Aorta (tissue), 5 donors: ENCODE results near the gene CARMIL3. TPM values are rescaled to one million over a fixed set of nuclear protein-coding genes. Genes with fewer than 3 reads are reported as not detected.
A peak's percentile ranks its signal among the peaks of the same experiment; 100 is the strongest.
"Not testable (repeated sequence)": the region's sequence is repeated elsewhere in the genome, so short reads cannot be mapped to it uniquely, and the experiment has no call there.

ENCODE experiments used
- ATAC-seq: fragments of 200-7000 bp; cut with Tn5 transposase; one replicate; pipeline ENCODE4 v1.9.1; 2022; ENCODE audit warnings: moderate library complexity; ENCODE audit not compliant: low FRiP score
- DNase-seq, 2 donors: peaks; one replicate each; pipeline ENCODE4 v3.0.0-alpha.2; 2020
- H3K27ac ChIP-seq, 2 donors: one replicate each; pipeline ENCODE4 v1.5.1; 2013; ENCODE audit warnings: low read length in 2 of 2, mild to moderate bottlenecking in 2 of 2, moderate library complexity in 2 of 2, control low read depth in 1 of 2, inconsistent platforms in 1 of 2, low read depth in 1 of 2
- H3K27me3 ChIP-seq, 2 donors: one replicate each; pipeline ENCODE4 v1.6.1; 2013; ENCODE audit warnings: control low read depth in 1 of 2, low read length in 1 of 2, mild to moderate bottlenecking in 1 of 2, moderate library complexity in 1 of 2; ENCODE audit not compliant: insufficient read depth in 2 of 2, control insufficient read depth in 1 of 2
- H3K36me3 ChIP-seq, 2 donors: one replicate each; pipeline ENCODE4 v1.6.1; 2013; ENCODE audit warnings: control low read depth in 1 of 2, low read length in 1 of 2, mild to moderate bottlenecking in 1 of 2; ENCODE audit not compliant: insufficient read depth in 2 of 2, control insufficient read depth in 1 of 2
- H3K4me1 ChIP-seq, 2 donors: one replicate each; pipeline ENCODE4 v1.6.1; 2013; ENCODE audit warnings: low read length in 2 of 2, control low read depth in 1 of 2, mild to moderate bottlenecking in 1 of 2, moderate library complexity in 1 of 2; ENCODE audit not compliant: insufficient read depth in 2 of 2, control insufficient read depth in 1 of 2
- H3K4me3 ChIP-seq, 2 donors: one replicate each; pipeline ENCODE4 v1.5.1; 2013; ENCODE audit warnings: low read length in 2 of 2, control low read depth in 1 of 2, mild to moderate bottlenecking in 1 of 2
- H3K9me3 ChIP-seq: one replicate; pipeline ENCODE4 v1.6.1; 2013; ENCODE audit warnings: mild to moderate bottlenecking, low read length; ENCODE audit not compliant: control insufficient read depth
- WGBS, 2 donors: extraction: QIAGEN DNeasy Blood & Tissue Kit; methylation state at CpG; one replicate each; pipeline ENCODE4 v1.1.7; 2013; 5-methylcytosine and 5-hydroxymethylcytosine counted together
- intact Hi-C, 2 donors: fragments of 100-400 bp; cut with DNase I; formaldehyde crosslinking; loops; one replicate each; pipeline versions ENCODE4 v1.14.2 to v1.15.0; 2022
- polyA plus RNA-seq, 2 donors: library from polyadenylated mRNA; stranded (reverse); fragments of 200-250 nt; gene quantifications; one replicate each; pipeline ENCODE4 v1.2.3, GENCODE V29; 2013
- total RNA-seq, 2 donors: library from RNA; stranded (reverse); fragmentation: NEBNext Ultra II Directional; extraction: Animal tissue kit (Norgen Biotek cat#: 25700); gene quantifications; one replicate each; pipeline ENCODE4 v1.2.1, GENCODE V29; 2021
- donor health status: healthy with polysubstance abuse.
- donor health status: Bipolar disorder and iron deficiency.
- donor health status: DM: no; HTN: no; CAD: no.
- donor health status: DM: no; HTN: no; CAD: no.
- donor health status: DM: yes; HTN: yes; CAD: no.

The CARMIL3 gene
- total and polyA plus RNA-seq, 4 donors: 0.24 to 0.43 (median 0.42) TPM; not detected in 1

DNA sequence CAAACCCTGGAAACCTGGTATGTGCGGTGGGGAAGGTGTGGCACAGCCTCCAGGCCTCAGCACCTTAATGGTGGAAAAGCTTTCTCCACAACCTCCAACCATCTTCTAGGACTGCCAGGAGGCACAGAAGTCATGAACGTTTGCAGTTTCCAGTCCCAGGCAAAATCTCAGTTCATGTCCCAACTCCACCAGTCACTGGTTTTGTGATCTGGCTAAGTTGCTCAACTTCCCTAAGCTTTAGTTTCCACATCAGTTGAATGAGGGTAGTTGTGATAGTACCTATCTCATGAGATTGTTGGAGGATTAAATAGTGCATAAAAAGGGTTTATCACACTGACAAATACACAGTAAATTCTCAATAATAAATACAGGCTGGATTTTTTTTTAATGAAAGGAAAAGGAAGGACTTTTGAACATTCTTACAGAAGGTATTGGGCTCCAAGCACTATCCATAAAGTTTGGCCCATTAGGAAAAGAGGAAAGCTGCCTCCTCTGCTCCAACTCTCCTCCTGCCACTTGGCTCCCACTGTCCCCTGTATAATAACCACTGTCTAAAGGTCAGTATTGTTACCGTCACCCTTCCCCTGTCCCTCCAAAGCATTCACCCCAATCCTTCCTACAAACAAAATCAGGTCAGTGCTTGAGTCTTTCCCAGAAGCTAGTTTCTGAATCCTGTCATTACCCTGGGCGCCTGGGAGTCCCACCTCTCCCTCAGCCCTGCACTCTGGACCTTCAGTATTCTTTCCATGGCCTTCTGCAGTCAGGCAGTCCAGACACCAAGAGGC is 48.6 kb downstream of the CARMIL3 start:
- Histone ChIP-seq H3K27me3 (no peaks in the 10 kb centered on the region), H3K4me1 (no peaks in the 10 kb centered on the region), H3K9me3 (no peaks in the 10 kb centered on the region), H3K27ac (no peak overlapping the region), H3K36me3 (no peaks in the 10 kb centered on the region), H3K4me3 (no peak overlapping the region)
- no peak for ATAC-seq
- 74 to 81% methylated on average over 4 of the region's 4 CpGs for WGBS, 2 donors
- DNase-seq: no peak
- intact Hi-C loops: no loop called here

GRCh38 chr14:24100982-24101494 is 49.2 kb downstream of the CARMIL3 start:
- H3K36me3 ChIP-seq: no peaks in the 10 kb centered on the region

DNA sequence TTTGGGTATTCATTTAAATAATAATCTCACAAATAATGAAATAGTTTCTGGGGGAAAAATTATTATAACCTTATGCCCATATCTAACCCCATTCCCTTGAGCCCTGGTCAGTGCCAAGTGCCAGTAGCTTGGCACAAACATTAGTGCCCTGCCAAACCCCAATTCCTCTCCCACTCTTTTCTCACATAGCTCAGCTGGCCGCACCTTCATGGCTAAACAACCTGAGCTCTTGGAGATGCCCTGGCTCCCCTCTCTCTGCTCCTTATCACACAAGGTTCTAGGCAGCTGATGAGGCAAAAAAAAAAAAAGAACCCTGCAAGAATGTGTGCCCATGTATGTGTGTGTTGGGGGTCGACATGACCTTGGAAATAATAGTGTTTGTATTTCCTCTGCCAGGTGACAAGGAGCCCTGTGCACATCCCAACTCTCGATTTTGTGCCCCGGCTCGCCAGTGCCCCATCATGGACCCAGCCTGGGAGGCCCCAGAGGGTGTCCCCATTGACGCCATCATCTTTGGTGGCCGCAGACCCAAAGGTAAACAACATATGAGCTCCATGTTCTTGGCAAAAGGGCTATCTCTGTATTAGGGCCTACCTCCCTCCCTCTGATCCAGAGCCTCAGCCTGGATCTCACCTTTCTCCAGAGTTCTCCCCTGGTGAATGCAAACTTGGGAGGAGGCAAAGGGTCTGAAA is 50.7 kb downstream of the CARMIL3 start:
- Histone ChIP-seq H3K9me3 (no peaks in the 10 kb centered on the region), H3K4me3 (no peak overlapping the region), H3K27me3 (no peaks in the 10 kb centered on the region), H3K36me3 (no peaks in the 10 kb centered on the region), H3K4me1 (no peaks in the 10 kb centered on the region), H3K27ac (no peak overlapping the region)
- intact Hi-C loops: no loop called here
- DNase-seq (peak in 1 of 2 donors; percentile 24), ATAC-seq (no peak)
- WGBS, 2 donors: 88 to 89% methylated on average over 7 of the region's 7 CpGs

More at GRCh38 chr14:24100982-24101494, 49.2 kb downstream of the CARMIL3 start:
- peak in 1 of 2 donors; percentile 17 for DNase-seq
- H3K4me3 ChIP-seq: no peak overlapping the region
- H3K27me3 ChIP-seq: no peaks in the 10 kb centered on the region
- no peak overlapping the region for H3K27ac ChIP-seq
- no peaks in the 10 kb centered on the region for H3K9me3 ChIP-seq
- WGBS, 2 donors: 94 to 97% methylated on average over 3 of the region's 3 CpGs
- intact Hi-C loops: no loop called here
- no peaks in the 10 kb centered on the region for H3K4me1 ChIP-seq
- no peak for ATAC-seq

DNA sequence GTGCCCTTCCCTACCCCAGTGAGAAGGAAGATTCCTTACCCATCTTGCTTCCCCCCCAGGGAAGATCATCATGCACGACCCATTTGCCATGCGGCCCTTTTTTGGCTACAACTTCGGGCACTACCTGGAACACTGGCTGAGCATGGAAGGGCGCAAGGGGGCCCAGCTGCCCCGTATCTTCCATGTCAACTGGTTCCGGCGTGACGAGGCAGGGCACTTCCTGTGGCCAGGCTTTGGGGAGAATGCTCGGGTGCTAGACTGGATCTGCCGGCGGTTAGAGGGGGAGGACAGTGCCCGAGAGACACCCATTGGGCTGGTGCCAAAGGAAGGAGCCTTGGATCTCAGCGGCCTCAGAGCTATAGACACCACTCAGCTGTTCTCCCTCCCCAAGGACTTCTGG is 51.6 kb downstream of the CARMIL3 start:
- Histone ChIP-seq H3K9me3 (no peaks in the 10 kb centered on the region), H3K36me3 (no peaks in the 10 kb centered on the region), H3K4me3 (no peak overlapping the region), H3K27ac (no peak overlapping the region), H3K4me1 (no peaks in the 10 kb centered on the region), H3K27me3 (no peaks in the 10 kb centered on the region)
- DNase-seq (peak in 1 of 2 donors; percentile 26), ATAC-seq (no peak)
- 91 to 93% methylated on average over 13 of the region's 13 CpGs for WGBS, 2 donors
- intact Hi-C loops: no loop called here

DNA sequence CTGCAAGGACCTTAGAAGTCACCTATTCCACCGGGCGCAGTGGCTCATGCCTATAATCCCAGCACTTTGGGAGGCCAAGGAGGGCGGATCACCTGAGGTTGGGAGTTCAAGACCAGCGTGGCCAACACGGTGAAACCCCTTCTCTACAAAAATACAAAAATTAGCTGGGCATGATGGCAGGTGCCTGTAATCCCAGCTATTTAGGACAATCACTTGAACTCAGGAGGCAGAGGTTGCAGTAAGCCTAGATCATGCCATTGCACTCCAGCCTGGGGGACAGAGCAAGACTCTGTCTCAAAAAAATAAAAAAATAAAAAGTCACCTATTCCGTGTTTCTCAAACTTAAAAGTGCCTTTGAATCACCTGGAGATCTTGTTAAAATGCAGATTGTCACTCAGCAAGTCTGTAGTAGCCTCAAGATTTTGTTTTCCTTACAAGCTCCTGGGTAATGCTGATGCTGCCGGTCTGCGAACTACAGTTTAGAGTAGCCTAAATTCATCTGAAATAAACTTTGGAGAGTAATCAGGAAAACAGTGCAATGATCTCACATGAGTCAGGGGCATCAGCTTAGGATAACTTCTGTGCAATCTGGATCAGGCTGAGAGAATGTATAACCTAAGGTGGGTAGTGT is 53.9 kb downstream of the CARMIL3 start:
- peak in 1 of 2 donors; percentile 15 for DNase-seq
- not testable (repeated sequence) for H3K27ac ChIP-seq, H3K27me3 ChIP-seq, ATAC-seq, H3K4me1 ChIP-seq, H3K4me3 ChIP-seq, H3K9me3 ChIP-seq, H3K36me3 ChIP-seq
- 91 to 93% methylated on average over 8 of the region's 8 CpGs for WGBS, 2 donors
- intact Hi-C loops: loop anchor here in 1 of 2 donors (5.0 kb wide), 1 partner anchor 48 kb away; no protein-coding TSS in a partner anchor

- no peak overlapping the region for H3K27ac ChIP-seq
- no peaks in the 10 kb centered on the region for H3K9me3 ChIP-seq
- no peak overlapping the region for H3K4me3 ChIP-seq
- H3K27me3 ChIP-seq: no peaks in the 10 kb centered on the region
- ATAC-seq: no peak
- WGBS, 2 donors: 85 to 86% methylated on average over 4 of the region's 4 CpGs
- H3K4me1 ChIP-seq: no peaks in the 10 kb centered on the region
- no peak for DNase-seq
- H3K36me3 ChIP-seq: no peaks in the 10 kb centered on the region
- intact Hi-C loops: loop anchor here in 1 of 2 donors (5.0 kb wide), 1 partner anchor 49 kb away; no protein-coding TSS in a partner anchor
Observed at GRCh38 chr14:24106672-24107271, 55.0 kb downstream of the CARMIL3 start.

- H3K27ac ChIP-seq: no peak overlapping the region
Observed at GRCh38 chr14:24108336-24108874, 56.6 kb downstream of the CARMIL3 start.

GRCh38 chr14:24110060-24110459 is 58.3 kb downstream of the CARMIL3 start:
- H3K36me3 ChIP-seq: no peaks in the 10 kb centered on the region
- no peaks in the 10 kb centered on the region for H3K9me3 ChIP-seq
- H3K4me1 ChIP-seq: no peaks in the 10 kb centered on the region
- H3K27me3 ChIP-seq: no peaks in the 10 kb centered on the region
- no peak overlapping the region for H3K27ac ChIP-seq
- 84 to 88% methylated on average over 9 of the region's 9 CpGs for WGBS, 2 donors
- peak in 1 of 2 donors; percentile 23 for DNase-seq
- no peak overlapping the region for H3K4me3 ChIP-seq
- no peak for ATAC-seq
- intact Hi-C loops: loop anchor here (5.0 to 10.0 kb wide), 3 partner anchors 37 to 325 kb away; partner anchors contain the start of genes IRF9 (in 1 of the 2), PSME2 (in 1 of the 2) and RNF31 (in 1 of the 2)

More at GRCh38 chr14:24108336-24108874, 56.6 kb downstream of the CARMIL3 start:
- intact Hi-C loops: loop anchor here (1.0 to 5.0 kb wide), 2 partner anchors 14 to 51 kb away; partner anchors contain the start of gene PCK2 (in 1 of the 2)
- no peaks in the 10 kb centered on the region for H3K27me3 ChIP-seq
- H3K9me3 ChIP-seq: no peaks in the 10 kb centered on the region
- no peaks in the 10 kb centered on the region for H3K36me3 ChIP-seq
- no peak overlapping the region for H3K4me3 ChIP-seq
- WGBS, 2 donors: 39 to 43% methylated on average over 5 of the region's 5 CpGs
- H3K4me1 ChIP-seq: no peaks in the 10 kb centered on the region
- no peak for ATAC-seq
- DNase-seq: no peak
